GM12864 (cell line): ENCODE measurements around the gene MRGPRE.

Experiments used
- DNase-seq: peaks from one replicate; pipeline ENCODE4 v3.0.0-alpha.2; 2011; ENCODE audit warnings: low read depth
- H3K4me3 ChIP-seq: 2 replicates; pipeline ENCODE4 v1.5.1; 2011; ENCODE audit warnings: mild to moderate bottlenecking, low read depth, low read length, control low read depth
- CTCF ChIP-seq: IDR thresholded peaks from 2 replicates; pipeline ENCODE4 v1.5.1; 2011; ENCODE audit warnings: low read depth, mild to moderate bottlenecking, moderate library complexity, low read length, control low read depth, inconsistent platforms; ENCODE audit errors: missing control alignments

MRGPRE gene

DNA sequence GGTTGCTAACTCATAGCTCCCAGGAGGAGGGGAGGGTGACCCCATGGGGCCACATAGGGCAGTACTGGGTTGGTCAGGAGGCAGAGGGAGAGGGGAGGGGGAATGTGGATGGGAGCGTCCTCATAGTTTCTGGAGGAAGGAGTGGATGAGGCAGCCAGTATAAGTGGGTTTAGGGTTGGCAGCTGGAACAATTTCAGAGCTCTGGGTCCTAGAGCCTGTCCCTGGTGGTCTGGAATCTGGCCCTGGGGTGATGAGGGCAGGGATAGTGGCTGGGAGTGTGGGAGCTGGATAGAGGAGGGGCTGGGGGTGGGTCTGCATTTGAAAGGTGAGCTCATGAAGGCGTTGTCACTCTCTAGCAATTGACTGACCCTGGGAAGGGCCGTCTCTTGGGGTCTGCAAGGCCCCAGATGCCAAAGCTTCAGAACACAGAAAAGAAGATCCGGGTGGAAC, 8.3 kb downstream of the MRGPRE start:
- DNase-seq: no peak
- no peak overlapping the region for H3K4me3 ChIP-seq
- no peak for TF ChIP-seq CTCF

- no peak for DNase-seq
- no peak overlapping the region for H3K4me3 ChIP-seq
- TF ChIP-seq CTCF: no peak
These were observed 9.0 kb downstream of the MRGPRE start for GRCh38 chr11:3222941-3223915.

GRCh38 chr11:3222003-3222855, 10.0 kb downstream of the MRGPRE start:
- no peak for TF ChIP-seq CTCF
- H3K4me3 ChIP-seq: no peak overlapping the region
- no peak for DNase-seq

- no peak overlapping the region for H3K4me3 ChIP-seq
- DNase-seq: no peak
- no peak for TF ChIP-seq CTCF
These were observed 10.7 kb downstream of the MRGPRE start for GRCh38 chr11:3221408-3222002.

- no peak for DNase-seq
- no peak overlapping the region for H3K4me3 ChIP-seq
- TF ChIP-seq CTCF: no peak
These were observed 11.5 kb downstream of the MRGPRE start for GRCh38 chr11:3220521-3221407.

DNA sequence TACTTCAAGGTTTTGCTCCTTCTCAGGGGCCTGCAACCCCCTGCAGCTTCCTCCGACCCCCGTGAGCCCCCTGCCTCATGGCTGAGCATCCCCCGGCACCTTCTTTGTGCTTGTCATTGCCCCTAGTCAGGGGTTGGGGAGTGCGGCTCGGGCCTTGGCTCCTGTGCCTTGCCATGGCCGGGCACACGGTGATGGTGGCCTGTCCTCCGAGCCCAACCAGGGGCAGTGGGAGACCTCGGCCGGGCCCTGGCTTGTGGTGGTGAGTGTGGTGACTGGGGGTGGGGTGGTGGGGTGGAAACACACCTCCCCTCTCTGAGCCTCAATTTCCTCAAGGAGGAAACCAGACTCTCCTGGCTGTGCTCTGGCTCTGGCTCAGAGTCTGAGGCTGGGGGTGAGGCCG, 12.1 kb downstream of the MRGPRE start:
- no peak overlapping the region for H3K4me3 ChIP-seq
- DNase-seq: no peak
- no peak for TF ChIP-seq CTCF
